C4-2B (cell line): ENCODE results near the gene SMG9.

Source experiments
- ZFX ChIP-seq: fragments of 450-650 bp; IDR thresholded peaks from 2 replicates; pipeline ENCODE4 v1.6.1; 2017
- TF ChIP-seq, protein P1 (sequence below): fragments of 450-650 bp; conservative IDR thresholded peaks from 2 replicates; pipeline ENCODE4 v1.5.1; 2017; ENCODE audit warnings: mild to moderate bottlenecking

DNA sequence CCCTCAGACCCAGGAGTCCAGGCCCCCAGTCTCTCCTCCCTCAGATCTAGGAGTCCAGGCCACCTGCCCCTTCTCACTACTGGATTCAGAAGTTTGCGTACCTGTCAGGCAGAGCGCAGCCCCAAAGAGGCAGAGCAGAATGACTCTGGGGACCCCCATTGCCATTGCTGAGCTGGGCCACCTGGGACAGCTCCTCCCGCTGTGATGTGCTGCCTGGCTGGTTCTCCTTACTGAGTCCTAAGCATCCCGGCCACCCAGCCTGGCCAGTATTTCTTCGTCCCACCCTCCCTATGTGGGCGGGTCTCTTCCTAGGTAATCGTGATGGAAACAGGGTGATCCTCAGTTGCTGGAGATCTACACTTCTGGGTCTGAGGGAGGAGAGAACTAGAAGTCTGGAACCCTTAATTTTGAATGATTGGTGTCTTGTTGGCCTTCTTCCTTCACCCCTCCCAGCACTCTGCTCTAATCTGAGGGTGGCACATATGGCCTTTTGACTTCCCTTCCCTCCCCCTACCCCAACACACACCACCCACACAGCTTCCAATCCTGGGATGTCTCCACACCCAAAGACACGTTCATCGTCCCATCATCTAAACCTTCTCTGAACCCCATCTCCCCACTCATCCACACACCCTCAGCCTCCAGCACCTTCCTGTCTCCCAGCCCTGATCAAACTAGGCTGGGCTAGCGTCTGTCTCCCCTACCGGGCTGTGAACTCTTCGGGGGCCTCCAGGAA is 47.6 kb upstream of the SMG9 start, which contains the start of gene LYPD5:
- TF ChIP-seq, protein P1, sequence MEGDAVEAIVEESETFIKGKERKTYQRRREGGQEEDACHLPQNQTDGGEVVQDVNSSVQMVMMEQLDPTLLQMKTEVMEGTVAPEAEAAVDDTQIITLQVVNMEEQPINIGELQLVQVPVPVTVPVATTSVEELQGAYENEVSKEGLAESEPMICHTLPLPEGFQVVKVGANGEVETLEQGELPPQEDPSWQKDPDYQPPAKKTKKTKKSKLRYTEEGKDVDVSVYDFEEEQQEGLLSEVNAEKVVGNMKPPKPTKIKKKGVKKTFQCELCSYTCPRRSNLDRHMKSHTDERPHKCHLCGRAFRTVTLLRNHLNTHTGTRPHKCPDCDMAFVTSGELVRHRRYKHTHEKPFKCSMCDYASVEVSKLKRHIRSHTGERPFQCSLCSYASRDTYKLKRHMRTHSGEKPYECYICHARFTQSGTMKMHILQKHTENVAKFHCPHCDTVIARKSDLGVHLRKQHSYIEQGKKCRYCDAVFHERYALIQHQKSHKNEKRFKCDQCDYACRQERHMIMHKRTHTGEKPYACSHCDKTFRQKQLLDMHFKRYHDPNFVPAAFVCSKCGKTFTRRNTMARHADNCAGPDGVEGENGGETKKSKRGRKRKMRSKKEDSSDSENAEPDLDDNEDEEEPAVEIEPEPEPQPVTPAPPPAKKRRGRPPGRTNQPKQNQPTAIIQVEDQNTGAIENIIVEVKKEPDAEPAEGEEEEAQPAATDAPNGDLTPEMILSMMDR, result no peak
- TF ChIP-seq ZFX, result no peak
